ENCODE data around the gene TEAD1. TPM values are rescaled to one million over a fixed set of nuclear protein-coding genes. Genes with fewer than 3 reads are reported as not detected.

TEAD1 gene
- total and polyA plus RNA-seq, 9 of the 15 experiments (the other 6 are each of a cell fraction or from before 2014, with no cell fraction given) = 1.7 to 17.7 (median 10.8) TPM

DNA sequence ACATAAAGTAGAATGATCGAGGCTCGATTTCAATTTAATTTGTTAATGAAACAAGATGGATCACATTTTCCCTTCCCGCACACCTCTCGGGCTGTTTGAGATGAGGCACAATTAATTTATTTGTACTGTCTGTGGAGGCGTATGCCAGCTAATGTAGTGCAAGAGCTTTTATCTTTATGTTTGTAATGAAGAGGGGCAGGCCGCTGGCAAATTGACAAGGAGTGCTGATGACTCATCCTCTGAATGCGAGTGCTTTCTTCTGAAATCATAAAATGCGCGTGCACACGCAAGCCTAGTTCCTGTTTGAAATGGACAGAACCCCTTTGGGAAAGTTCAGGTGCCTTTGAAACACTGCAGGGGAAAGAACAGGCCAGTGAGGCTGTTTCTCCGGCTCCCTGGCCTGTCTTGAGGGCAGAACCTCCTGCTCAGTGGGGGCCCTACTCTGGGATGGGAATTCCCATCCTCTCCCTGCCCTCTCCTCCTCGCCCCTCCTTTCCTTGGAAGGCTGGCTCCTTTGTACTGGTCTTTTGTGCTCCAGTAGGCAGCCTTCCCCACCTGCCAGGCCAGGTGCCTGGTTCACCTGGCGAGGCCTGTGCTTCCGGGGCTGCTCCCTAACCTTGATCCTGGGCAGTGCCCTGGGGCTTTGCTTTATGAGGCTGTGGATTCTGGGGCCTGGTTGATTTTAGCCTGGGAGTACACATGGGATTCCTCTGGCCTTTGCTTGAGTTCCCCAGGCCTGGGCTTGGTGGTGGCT is 50.3 kb downstream of the TEAD1 start (continued):
- TF ChIP-seq LEF1 (IDR thresholded peaks at IDR 0.05) = no peak; the same call in 1 of the 2 replicates
- TF ChIP-seq MXI1 (IDR thresholded peaks at IDR 0.05; ENCODE audit: low read depth, low read length) = no peak
- no peak for TF ChIP-seq FIP1L1 (IDR thresholded peaks at IDR 0.05; ENCODE audit: low read depth, low read length, poor library complexity, severe bottlenecking)
- peak; percentile 48 for TF ChIP-seq ELF1 (tag; IDR thresholded peaks at IDR 0.05)
- peak; percentile 94 for TF ChIP-seq MBD1 (CRISPR knock-in tag; IDR thresholded peaks at IDR 0.05)
- TF ChIP-seq, protein P1, sequence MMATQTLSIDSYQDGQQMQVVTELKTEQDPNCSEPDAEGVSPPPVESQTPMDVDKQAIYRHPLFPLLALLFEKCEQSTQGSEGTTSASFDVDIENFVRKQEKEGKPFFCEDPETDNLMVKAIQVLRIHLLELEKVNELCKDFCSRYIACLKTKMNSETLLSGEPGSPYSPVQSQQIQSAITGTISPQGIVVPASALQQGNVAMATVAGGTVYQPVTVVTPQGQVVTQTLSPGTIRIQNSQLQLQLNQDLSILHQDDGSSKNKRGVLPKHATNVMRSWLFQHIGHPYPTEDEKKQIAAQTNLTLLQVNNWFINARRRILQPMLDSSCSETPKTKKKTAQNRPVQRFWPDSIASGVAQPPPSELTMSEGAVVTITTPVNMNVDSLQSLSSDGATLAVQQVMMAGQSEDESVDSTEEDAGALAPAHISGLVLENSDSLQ (IDR thresholded peaks at IDR 0.05) = peak; percentile 74
- peak; percentile 99 for TF ChIP-seq JUND (IDR thresholded peaks at IDR 0.05; ENCODE audit: borderline replicate concordance, low read depth, low read length)
- peak; percentile 98 for TF ChIP-seq JUND (tag; IDR thresholded peaks at IDR 0.05; ENCODE audit: borderline replicate concordance, low read depth, low read length)
- TF ChIP-seq, protein P2, sequence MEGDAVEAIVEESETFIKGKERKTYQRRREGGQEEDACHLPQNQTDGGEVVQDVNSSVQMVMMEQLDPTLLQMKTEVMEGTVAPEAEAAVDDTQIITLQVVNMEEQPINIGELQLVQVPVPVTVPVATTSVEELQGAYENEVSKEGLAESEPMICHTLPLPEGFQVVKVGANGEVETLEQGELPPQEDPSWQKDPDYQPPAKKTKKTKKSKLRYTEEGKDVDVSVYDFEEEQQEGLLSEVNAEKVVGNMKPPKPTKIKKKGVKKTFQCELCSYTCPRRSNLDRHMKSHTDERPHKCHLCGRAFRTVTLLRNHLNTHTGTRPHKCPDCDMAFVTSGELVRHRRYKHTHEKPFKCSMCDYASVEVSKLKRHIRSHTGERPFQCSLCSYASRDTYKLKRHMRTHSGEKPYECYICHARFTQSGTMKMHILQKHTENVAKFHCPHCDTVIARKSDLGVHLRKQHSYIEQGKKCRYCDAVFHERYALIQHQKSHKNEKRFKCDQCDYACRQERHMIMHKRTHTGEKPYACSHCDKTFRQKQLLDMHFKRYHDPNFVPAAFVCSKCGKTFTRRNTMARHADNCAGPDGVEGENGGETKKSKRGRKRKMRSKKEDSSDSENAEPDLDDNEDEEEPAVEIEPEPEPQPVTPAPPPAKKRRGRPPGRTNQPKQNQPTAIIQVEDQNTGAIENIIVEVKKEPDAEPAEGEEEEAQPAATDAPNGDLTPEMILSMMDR (IDR thresholded peaks at IDR 0.05 in 2 of 3, conservative IDR thresholded peaks at IDR 0.05 in 1 of 3; ENCODE audit: insufficient read depth in 2 of 3, low read depth in 1 of 3, low read length in 3 of 3) = no peak
- no peak for TF ChIP-seq KDM2B (CRISPR knock-in tag; IDR thresholded peaks at IDR 0.05)
- TF ChIP-seq, protein P3, sequence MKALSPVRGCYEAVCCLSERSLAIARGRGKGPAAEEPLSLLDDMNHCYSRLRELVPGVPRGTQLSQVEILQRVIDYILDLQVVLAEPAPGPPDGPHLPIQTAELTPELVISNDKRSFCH (CRISPR knock-in tag; IDR thresholded peaks at IDR 0.05) = no peak
- TF ChIP-seq, protein P3 (tag; IDR thresholded peaks at IDR 0.05) = no peak
- TF ChIP-seq SRSF1 (IDR thresholded peaks at IDR 0.05; ENCODE audit: low read depth, low read length) = no peak
- TF ChIP-seq, protein P4, sequence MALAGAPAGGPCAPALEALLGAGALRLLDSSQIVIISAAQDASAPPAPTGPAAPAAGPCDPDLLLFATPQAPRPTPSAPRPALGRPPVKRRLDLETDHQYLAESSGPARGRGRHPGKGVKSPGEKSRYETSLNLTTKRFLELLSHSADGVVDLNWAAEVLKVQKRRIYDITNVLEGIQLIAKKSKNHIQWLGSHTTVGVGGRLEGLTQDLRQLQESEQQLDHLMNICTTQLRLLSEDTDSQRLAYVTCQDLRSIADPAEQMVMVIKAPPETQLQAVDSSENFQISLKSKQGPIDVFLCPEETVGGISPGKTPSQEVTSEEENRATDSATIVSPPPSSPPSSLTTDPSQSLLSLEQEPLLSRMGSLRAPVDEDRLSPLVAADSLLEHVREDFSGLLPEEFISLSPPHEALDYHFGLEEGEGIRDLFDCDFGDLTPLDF (CRISPR knock-in tag; IDR thresholded peaks at IDR 0.05) = no peak
- TF ChIP-seq, protein P5, sequence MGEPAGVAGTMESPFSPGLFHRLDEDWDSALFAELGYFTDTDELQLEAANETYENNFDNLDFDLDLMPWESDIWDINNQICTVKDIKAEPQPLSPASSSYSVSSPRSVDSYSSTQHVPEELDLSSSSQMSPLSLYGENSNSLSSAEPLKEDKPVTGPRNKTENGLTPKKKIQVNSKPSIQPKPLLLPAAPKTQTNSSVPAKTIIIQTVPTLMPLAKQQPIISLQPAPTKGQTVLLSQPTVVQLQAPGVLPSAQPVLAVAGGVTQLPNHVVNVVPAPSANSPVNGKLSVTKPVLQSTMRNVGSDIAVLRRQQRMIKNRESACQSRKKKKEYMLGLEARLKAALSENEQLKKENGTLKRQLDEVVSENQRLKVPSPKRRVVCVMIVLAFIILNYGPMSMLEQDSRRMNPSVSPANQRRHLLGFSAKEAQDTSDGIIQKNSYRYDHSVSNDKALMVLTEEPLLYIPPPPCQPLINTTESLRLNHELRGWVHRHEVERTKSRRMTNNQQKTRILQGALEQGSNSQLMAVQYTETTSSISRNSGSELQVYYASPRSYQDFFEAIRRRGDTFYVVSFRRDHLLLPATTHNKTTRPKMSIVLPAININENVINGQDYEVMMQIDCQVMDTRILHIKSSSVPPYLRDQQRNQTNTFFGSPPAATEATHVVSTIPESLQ (CRISPR knock-in tag; IDR thresholded peaks at IDR 0.05) = no peak
- TF ChIP-seq ZNF311 (CRISPR knock-in tag; IDR thresholded peaks at IDR 0.05) = no peak
- no peak for TF ChIP-seq RHOXF2B (CRISPR knock-in tag; conservative IDR thresholded peaks at IDR 0.05)
- no peak for TF ChIP-seq FOXA1 (IDR thresholded peaks at IDR 0.05; ENCODE audit: borderline replicate concordance)
- no peak for TF ChIP-seq HDAC6 (IDR thresholded peaks at IDR 0.05; ENCODE audit: low read depth, low read length)
- no peak for TF ChIP-seq ZNF41 (CRISPR knock-in tag; conservative IDR thresholded peaks at IDR 0.05)
